HG03159 (cell line): ENCODE data around the gene GNRHR.

Experiments used
- ATAC-seq: cut with Tn5 transposase; IDR thresholded peaks from one replicate; pipeline ENCODE4 v1.9.1; 2021; ENCODE audit warnings: mild to moderate bottlenecking, moderate library complexity; ENCODE audit not compliant: unreplicated experiment

Gene GNRHR

GRCh38 chr4:67700738-67701516 lies 53.3 kb downstream of the GNRHR start, which contains the start of gene UBA6:
Gene UBA6, minus strand, starts transcription at chr4:67701155. Its CDS starts 36 bp downstream, at chr4:67701119.
- ATAC-seq, result peak; percentile 98

GRCh38 chr4:67700116-67700737 lies 54.0 kb downstream of the GNRHR start:
- ATAC-seq, result peak; percentile 17

- no peak for ATAC-seq
Measured at GRCh38 chr4:67699603-67700002, 54.6 kb downstream of the GNRHR start.

GRCh38 chr4:67697860-67698687 lies 56.1 kb downstream of the GNRHR start:
- no peak for ATAC-seq

- ATAC-seq, result no peak
Measured at GRCh38 chr4:67696061-67696460, 58.1 kb downstream of the GNRHR start.

- no peak for ATAC-seq
Measured at GRCh38 chr4:67694662-67695061, 59.5 kb downstream of the GNRHR start.

GRCh38 chr4:67691328-67691727 lies 62.9 kb downstream of the GNRHR start:
- ATAC-seq, result no peak
